MM.1S (cell line): ENCODE results near the gene KCNG2.

Experiments
- DNase-seq: peaks from one replicate; pipeline ENCODE4 v3.0.0-alpha.2; 2015
- H2AFZ ChIP-seq: fragments of 300-600 bp; sonication (generic); 2 replicates; pipeline ENCODE4 v1.6.0; 2016; ENCODE audit warnings: antibody characterized with exemption, low read length
- H3F3A ChIP-seq: fragments of 300-600 bp; sonication (generic); 2 replicates; pipeline ENCODE4 v1.6.1; 2016; ENCODE audit warnings: mild to moderate bottlenecking, antibody characterized with exemption, low read length, moderate library complexity, mixed read lengths; ENCODE audit not compliant: insufficient read depth
- H3K27ac ChIP-seq: fragments of 300-600 bp; sonication (generic); 2 replicates; pipeline ENCODE4 v1.5.1; 2016; ENCODE audit warnings: mild to moderate bottlenecking, low read length
- H3K27me3 ChIP-seq: fragments of 300-600 bp; sonication (generic); replicated peaks from 2 replicates; pipeline ENCODE4 v1.6.0; 2016; ENCODE audit warnings: low read length; ENCODE audit not compliant: insufficient read depth
- H3K36me3 ChIP-seq: fragments of 300-600 bp; sonication (generic); replicated peaks from 2 replicates; pipeline ENCODE4 v1.6.1; 2016; ENCODE audit warnings: mild to moderate bottlenecking, low read length, mixed read lengths; ENCODE audit not compliant: insufficient read depth
- H3K4me1 ChIP-seq: fragments of 300-600 bp; sonication (generic); 2 replicates; pipeline ENCODE4 v1.6.1; 2016; ENCODE audit warnings: low read length, mixed read lengths
- H3K4me2 ChIP-seq: fragments of 300-600 bp; sonication (generic); 2 replicates; pipeline ENCODE4 v1.6.0; 2016; ENCODE audit warnings: low read depth, low read length
- H3K4me3 ChIP-seq: fragments of 300-600 bp; sonication (generic); 2 replicates; pipeline ENCODE4 v1.5.1; 2016; ENCODE audit warnings: low read length, mixed read lengths
- H3K79me2 ChIP-seq: fragments of 300-600 bp; sonication (generic); 2 replicates; pipeline ENCODE4 v1.6.1; 2016; ENCODE audit warnings: mixed run types, low read length, mixed read lengths
- H3K9ac ChIP-seq: fragments of 300-600 bp; sonication (generic); 2 replicates; pipeline ENCODE4 v1.6.1; 2016; ENCODE audit warnings: low read length, mixed read lengths
- H3K9me2 ChIP-seq: fragments of 300-600 bp; sonication (generic); replicated peaks from 2 replicates; pipeline ENCODE4 v1.6.1; 2016; ENCODE audit warnings: mild to moderate bottlenecking, low read length, mixed read lengths; ENCODE audit not compliant: insufficient read depth
- H3K9me3 ChIP-seq: fragments of 300-600 bp; sonication (generic); replicated peaks from 2 replicates; pipeline ENCODE4 v1.6.1; 2016; ENCODE audit warnings: mild to moderate bottlenecking, low read length, mixed read lengths; ENCODE audit not compliant: insufficient read depth
- H4K20me1 ChIP-seq: fragments of 300-600 bp; sonication (generic); 2 replicates; pipeline ENCODE4 v1.6.1; 2016; ENCODE audit warnings: mild to moderate bottlenecking, low read length, moderate library complexity, mixed read lengths; ENCODE audit not compliant: insufficient read depth
- EZH2 ChIP-seq: fragments of 300-600 bp; sonication (generic); optimal IDR thresholded peaks from 2 replicates; pipeline ENCODE3; 2017; ENCODE audit warnings: low read depth, mild to moderate bottlenecking, antibody characterized with exemption, low read length, mixed read lengths
- EZH2phosphoT487 ChIP-seq: fragments of 300-600 bp; sonication (generic); IDR thresholded peaks from 2 replicates; pipeline ENCODE4 v1.6.1; 2018; ENCODE audit warnings: antibody characterized with exemption, low read length
- TF ChIP-seq, protein P1 (sequence below): fragments of 300-600 bp; sonication (generic); IDR thresholded peaks from 2 replicates; pipeline ENCODE4 v1.5.1; 2016; ENCODE audit warnings: antibody characterized with exemption, low read length, mixed read lengths

Gene KCNG2

DNA sequence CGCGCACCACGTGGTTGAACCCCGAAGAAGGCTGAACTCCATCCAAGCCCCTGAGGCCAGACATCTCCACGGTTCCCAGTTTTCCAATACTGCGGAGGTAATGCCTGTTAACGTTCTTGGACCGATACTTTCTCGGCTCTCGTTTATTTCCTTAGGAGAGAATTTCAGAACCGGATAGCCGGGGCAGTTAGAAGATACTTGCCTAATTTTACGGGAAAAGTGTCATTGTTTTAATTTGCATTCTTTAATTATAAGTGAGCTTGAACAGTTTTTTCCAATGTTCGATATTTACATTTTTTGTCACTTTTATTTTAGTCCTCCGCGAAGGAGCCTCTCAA is 10.2 kb upstream of the KCNG2 start:
- no peaks in the 10 kb centered on the region for H3K9me2 ChIP-seq
- no peaks in the 10 kb centered on the region for H3K79me2 ChIP-seq
- H3K4me2 ChIP-seq: no peak overlapping the region
- no peaks in the 10 kb centered on the region for H3K4me1 ChIP-seq
- H2AFZ ChIP-seq: no peak overlapping the region
- no peaks in the 10 kb centered on the region for H4K20me1 ChIP-seq
- no peaks in the 10 kb centered on the region for H3K9me3 ChIP-seq
- DNase-seq: no peak
- no peak overlapping the region for H3K27ac ChIP-seq
- H3K27me3 ChIP-seq: no peaks in the 10 kb centered on the region
- no peaks in the 10 kb centered on the region for H3F3A ChIP-seq
- H3K9ac ChIP-seq: no peak overlapping the region
- no peak overlapping the region for H3K4me3 ChIP-seq
- no peaks in the 10 kb centered on the region for H3K36me3 ChIP-seq
- TF ChIP-seq, protein P1, sequence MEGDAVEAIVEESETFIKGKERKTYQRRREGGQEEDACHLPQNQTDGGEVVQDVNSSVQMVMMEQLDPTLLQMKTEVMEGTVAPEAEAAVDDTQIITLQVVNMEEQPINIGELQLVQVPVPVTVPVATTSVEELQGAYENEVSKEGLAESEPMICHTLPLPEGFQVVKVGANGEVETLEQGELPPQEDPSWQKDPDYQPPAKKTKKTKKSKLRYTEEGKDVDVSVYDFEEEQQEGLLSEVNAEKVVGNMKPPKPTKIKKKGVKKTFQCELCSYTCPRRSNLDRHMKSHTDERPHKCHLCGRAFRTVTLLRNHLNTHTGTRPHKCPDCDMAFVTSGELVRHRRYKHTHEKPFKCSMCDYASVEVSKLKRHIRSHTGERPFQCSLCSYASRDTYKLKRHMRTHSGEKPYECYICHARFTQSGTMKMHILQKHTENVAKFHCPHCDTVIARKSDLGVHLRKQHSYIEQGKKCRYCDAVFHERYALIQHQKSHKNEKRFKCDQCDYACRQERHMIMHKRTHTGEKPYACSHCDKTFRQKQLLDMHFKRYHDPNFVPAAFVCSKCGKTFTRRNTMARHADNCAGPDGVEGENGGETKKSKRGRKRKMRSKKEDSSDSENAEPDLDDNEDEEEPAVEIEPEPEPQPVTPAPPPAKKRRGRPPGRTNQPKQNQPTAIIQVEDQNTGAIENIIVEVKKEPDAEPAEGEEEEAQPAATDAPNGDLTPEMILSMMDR: no peak

DNA sequence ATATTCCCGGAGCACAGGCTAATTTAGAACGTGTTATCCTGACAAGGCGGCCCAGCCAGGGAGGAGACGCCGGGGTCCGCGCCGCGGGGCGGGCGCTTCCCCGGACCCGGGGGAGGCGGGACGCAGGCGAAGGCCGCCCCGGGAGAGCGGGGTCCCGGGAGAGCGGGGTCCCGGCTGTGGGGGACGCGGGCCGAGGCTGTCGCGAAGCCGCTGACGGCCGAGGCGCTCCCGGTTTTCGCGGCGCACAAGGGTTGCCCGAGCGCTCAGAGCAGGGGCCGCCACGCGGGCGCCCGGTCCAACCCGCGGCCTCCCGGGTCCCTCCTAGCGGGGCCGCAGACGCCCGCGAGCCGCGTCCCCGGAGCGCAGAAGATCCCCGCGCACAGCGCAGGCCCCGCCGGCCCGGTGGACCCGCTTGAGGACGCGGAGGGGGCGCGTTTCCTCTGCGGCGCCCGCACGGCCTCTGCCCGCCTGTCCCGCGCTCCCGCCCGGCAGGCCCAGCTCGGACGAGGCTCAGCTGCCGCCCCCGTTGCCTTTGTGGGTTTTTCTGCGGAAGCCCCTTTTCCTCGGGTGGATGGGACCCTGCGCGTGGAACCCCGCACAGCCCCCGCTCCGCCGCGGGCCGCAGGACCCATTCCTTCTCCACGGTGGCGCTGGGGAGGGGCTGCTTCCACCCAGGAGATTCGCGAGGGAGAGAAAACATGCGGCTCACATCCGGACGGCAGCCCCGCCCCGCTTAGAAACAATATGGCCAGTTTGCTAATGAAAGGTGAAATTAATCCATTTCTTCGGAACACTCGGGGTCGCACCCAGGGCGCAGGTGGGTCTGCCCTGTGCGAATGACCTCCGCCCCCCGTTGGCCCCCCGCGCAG is 9.6 kb upstream of the KCNG2 start:
- Histone ChIP-seq H3K4me1 (no peaks in the 10 kb centered on the region), H3K79me2 (no peaks in the 10 kb centered on the region), H3K9ac (no peak overlapping the region), H3K9me3 (no peaks in the 10 kb centered on the region), H3K4me3 (no peak overlapping the region), H2AFZ (no peak overlapping the region), H3K36me3 (no peaks in the 10 kb centered on the region), H4K20me1 (no peaks in the 10 kb centered on the region), H3K4me2 (no peak overlapping the region), H3K27ac (no peak overlapping the region), H3K9me2 (no peaks in the 10 kb centered on the region), H3K27me3 (no peaks in the 10 kb centered on the region), H3F3A (no peaks in the 10 kb centered on the region)
- TF ChIP-seq EZH2phosphoT487: no peak
- TF ChIP-seq, protein P1: no peak
- no peak for DNase-seq

DNA sequence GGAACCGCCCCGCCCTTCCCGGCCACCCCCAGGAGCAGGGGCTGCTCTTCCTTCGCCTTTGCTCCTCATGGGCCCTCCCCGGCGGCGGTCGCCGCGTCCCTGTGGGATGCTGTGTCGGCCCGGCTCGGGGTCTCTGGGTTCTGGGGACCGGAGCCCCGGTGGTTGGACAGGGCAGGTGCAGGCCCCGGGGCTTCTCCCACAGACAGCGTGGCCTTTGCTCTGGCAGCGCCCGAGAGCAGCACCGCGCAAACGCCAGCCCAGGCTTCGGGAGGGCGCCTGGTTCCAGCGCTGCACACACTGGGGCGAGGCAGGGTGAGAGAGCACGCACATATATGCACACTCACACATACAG is 9.0 kb upstream of the KCNG2 start:
- Histone ChIP-seq H3K27me3 (no peaks in the 10 kb centered on the region), H2AFZ (no peak overlapping the region)

More for the DNA sequence above, 9.0 kb upstream of the KCNG2 start:
- TF ChIP-seq EZH2phosphoT487: no peak
- TF ChIP-seq EZH2: no peak
- TF ChIP-seq, protein P1: no peak
- H3K4me2 ChIP-seq: no peak overlapping the region
- no peaks in the 10 kb centered on the region for H3K9me2 ChIP-seq
- H3K27ac ChIP-seq: no peak overlapping the region
- H3K4me1 ChIP-seq: no peaks in the 10 kb centered on the region
- H3K36me3 ChIP-seq: no peaks in the 10 kb centered on the region
- H4K20me1 ChIP-seq: no peaks in the 10 kb centered on the region
- H3F3A ChIP-seq: no peaks in the 10 kb centered on the region
- H3K79me2 ChIP-seq: no peaks in the 10 kb centered on the region
- H3K4me3 ChIP-seq: no peak overlapping the region
- H3K9ac ChIP-seq: no peak overlapping the region
- no peak for DNase-seq
- H3K9me3 ChIP-seq: no peaks in the 10 kb centered on the region
